GM15510 (cell line): Measurements from ENCODE around the gene RASSF1.
A peak's percentile ranks its signal among the peaks of the same experiment; 100 is the strongest.

Source experiments
- POLR2A ChIP-seq: IDR thresholded peaks from 3 replicates; pipeline ENCODE4 v1.6.1; 2011; ENCODE audit warnings: borderline replicate concordance; ENCODE audit not compliant: insufficient read length; ENCODE audit errors: extremely low read depth

Gene RASSF1

GRCh38 chr3:50326182-50326541 is 14.5 kb downstream of the RASSF1 start:
- TF ChIP-seq POLR2A = no peak

GRCh38 chr3:50325497-50326181 is 15.0 kb downstream of the RASSF1 start:
- TF ChIP-seq POLR2A = no peak

- no peak for TF ChIP-seq POLR2A
Measured at GRCh38 chr3:50325113-50325480, 15.5 kb downstream of the RASSF1 start.

- TF ChIP-seq POLR2A = no peak
Measured at GRCh38 chr3:50324351-50325112, 16.1 kb downstream of the RASSF1 start.

GRCh38 chr3:50323614-50324199 is 16.9 kb downstream of the RASSF1 start:
- no peak for TF ChIP-seq POLR2A

- TF ChIP-seq POLR2A = no peak
Measured at GRCh38 chr3:50323092-50323600, 17.5 kb downstream of the RASSF1 start.

GRCh38 chr3:50322386-50323091 is 18.1 kb downstream of the RASSF1 start, which contains the start of gene HYAL2:
Gene HYAL2, minus strand, starts transcription at chr3:50322745. Its CDS starts 2,256 bp downstream, at chr3:50320489.
- no peak for TF ChIP-seq POLR2A

GRCh38 chr3:50322115-50322385 is 18.6 kb downstream of the RASSF1 start:
- TF ChIP-seq POLR2A = no peak

GRCh38 chr3:50321336-50322114 is 19.1 kb downstream of the RASSF1 start:
- TF ChIP-seq POLR2A = peak; percentile 72

- no peak for TF ChIP-seq POLR2A
Measured at GRCh38 chr3:50320853-50321335, 19.7 kb downstream of the RASSF1 start.

- TF ChIP-seq POLR2A = no peak
Measured at GRCh38 chr3:50319894-50320625, 20.6 kb downstream of the RASSF1 start.

GRCh38 chr3:50319181-50319893 is 21.3 kb downstream of the RASSF1 start:
- TF ChIP-seq POLR2A = no peak

GRCh38 chr3:50318615-50319014 is 22.0 kb downstream of the RASSF1 start:
- TF ChIP-seq POLR2A = no peak
